ENCODE measurements around the gene FOXN3. TPM values are rescaled to one million over a fixed set of nuclear protein-coding genes. Genes with fewer than 3 reads are reported as not detected.
A peak's percentile ranks its signal among the peaks of the same experiment; 100 is the strongest.
"Not testable (repeated sequence)": the region's sequence is repeated elsewhere in the genome, so short reads cannot be mapped to it uniquely, and the experiment has no call there.

Gene FOXN3
- polyA plus RNA-seq, 1 of the 3 experiments (the other 2 are of a cell fraction), result 9.8 TPM

GRCh38 chr14:89294872-89295271 lies 122.2 kb downstream of the FOXN3 start:
- peaks cover 0 to 15% of the 10 kb centered on the region in 2 experiments; a peak in 1 of 4 replicates for H3K4me1 ChIP-seq (ENCODE audit: control insufficient read depth in 1 of 2, insufficient read depth in 2 of 2, low read depth in 1 of 2, low read length in 1 of 2)
- H3K9me3 ChIP-seq, result no peaks in the 10 kb centered on the region
- no peak overlapping the region for H3K4me3 ChIP-seq (ENCODE audit: low read depth in 2 of 2, low read length in 1 of 2)
- no peak overlapping the region for H2AFZ ChIP-seq (ENCODE audit: low read depth)
- no peaks in the 10 kb centered on the region for H3F3A ChIP-seq (replicated peaks; ENCODE audit: insufficient read depth)
- no peaks in the 10 kb centered on the region for H3K9me2 ChIP-seq
- peaks cover 0 to 3% of the 10 kb centered on the region in 2 experiments for H3K36me3 ChIP-seq (replicated peaks in 1 of 2; ENCODE audit: control insufficient read depth in 1 of 2, insufficient read depth in 2 of 2, low read length in 1 of 2)
- ChIA-PET POLR2A (no interaction called here), CTCF (no interaction called here)
- 85% methylated on average over 6 of the region's 6 CpGs for WGBS (ENCODE audit: low lambda C conversion rate)
- no peak overlapping the region for H3K9ac ChIP-seq
- TF ChIP-seq RCOR1 (IDR thresholded peaks at IDR 0.05; ENCODE audit: low read length) (no peak), USF1 (IDR thresholded peaks at IDR 0.05; ENCODE audit: borderline replicate concordance, low read depth) (no peak), SIN3A (IDR thresholded peaks at IDR 0.05; ENCODE audit: borderline replicate concordance, low read depth, low read length) (no peak), ZBTB33 (IDR thresholded peaks at IDR 0.05; ENCODE audit: borderline replicate concordance, low read depth) (no peak), SMC3 (IDR thresholded peaks at IDR 0.05; ENCODE audit: low read depth, low read length) (no peak)
- H3K4me2 ChIP-seq, result no peak overlapping the region
- no peak overlapping the region for H3K27ac ChIP-seq (ENCODE audit: low read depth in 2 of 2, low read length in 1 of 2)
- H3K27me3 ChIP-seq (ENCODE audit: insufficient read depth), result no peaks in the 10 kb centered on the region
- H3K79me2 ChIP-seq (ENCODE audit: insufficient read depth), result no peaks in the 10 kb centered on the region
- no peak for DNase-seq
- H4K20me1 ChIP-seq (ENCODE audit: insufficient read depth), result no peaks in the 10 kb centered on the region

- H3K79me2 ChIP-seq (ENCODE audit: insufficient read depth); H3K36me3 ChIP-seq (replicated peaks in 1 of 2; ENCODE audit: control insufficient read depth in 1 of 2, insufficient read depth in 2 of 2, low read length in 1 of 2); POLR2A ChIA-PET; H3K9me3 ChIP-seq; H3K27ac ChIP-seq (ENCODE audit: low read depth in 2 of 2, low read length in 1 of 2); H3F3A ChIP-seq (replicated peaks; ENCODE audit: insufficient read depth); H3K4me3 ChIP-seq (ENCODE audit: low read depth in 2 of 2, low read length in 1 of 2); DNase-seq; H4K20me1 ChIP-seq (ENCODE audit: insufficient read depth); H3K4me2 ChIP-seq; H3K9me2 ChIP-seq; H3K27me3 ChIP-seq (ENCODE audit: insufficient read depth); H3K9ac ChIP-seq; CTCF ChIA-PET; H2AFZ ChIP-seq (ENCODE audit: low read depth): not testable (repeated sequence)
- peak; percentile 16; the same call in 1 of the 2 replicates for TF ChIP-seq RAD21 (IDR thresholded peaks at IDR 0.05; ENCODE audit: low read length)
- H3K4me1 ChIP-seq (ENCODE audit: control insufficient read depth in 1 of 2, insufficient read depth in 2 of 2, low read depth in 1 of 2, low read length in 1 of 2), result peaks cover 0 to 15% of the 10 kb centered on the region in 2 experiments; a peak in 1 of 4 replicates
- 96% methylated on average over 4 of the region's 4 CpGs for WGBS (ENCODE audit: low lambda C conversion rate)
Measured at GRCh38 chr14:89294469-89294868, 122.6 kb downstream of the FOXN3 start.

DNA sequence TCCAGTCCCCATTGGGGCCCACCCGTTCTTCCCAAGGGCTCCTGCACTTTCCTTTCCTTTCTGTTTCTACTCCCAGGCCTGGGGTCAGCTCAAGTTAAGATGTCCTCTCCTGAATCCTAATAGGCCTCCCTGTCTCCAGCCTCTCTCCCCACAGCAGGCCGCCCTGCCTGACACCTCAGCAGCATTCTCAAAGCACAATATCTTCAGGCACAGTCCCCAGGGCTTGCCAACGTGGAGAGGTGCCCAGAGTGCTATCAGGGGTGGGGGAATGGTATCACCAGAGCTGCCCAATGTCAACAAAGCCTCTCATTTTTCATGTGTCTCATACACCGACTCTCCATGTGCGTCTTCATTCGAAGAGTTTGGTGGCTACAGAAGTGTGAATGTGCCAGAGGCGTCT lies 123.0 kb downstream of the FOXN3 start:
- Histone ChIP-seq H3K36me3 (replicated peaks in 1 of 2; ENCODE audit: control insufficient read depth in 1 of 2, insufficient read depth in 2 of 2, low read length in 1 of 2) (peaks cover 0 to 5% of the 10 kb centered on the region in 2 experiments), H3K27ac (ENCODE audit: low read depth in 2 of 2, low read length in 1 of 2) (no peak overlapping the region; a peak in 1 of 4 replicates), H3F3A (replicated peaks; ENCODE audit: insufficient read depth) (no peaks in the 10 kb centered on the region), H3K9me3 (no peaks in the 10 kb centered on the region), H3K27me3 (ENCODE audit: insufficient read depth) (no peaks in the 10 kb centered on the region), H3K9me2 (no peaks in the 10 kb centered on the region), H2AFZ (ENCODE audit: low read depth) (no peak overlapping the region), H3K79me2 (ENCODE audit: insufficient read depth) (no peaks in the 10 kb centered on the region), H3K9ac (no peak overlapping the region), H4K20me1 (ENCODE audit: insufficient read depth) (no peaks in the 10 kb centered on the region), H3K4me2 (no peak overlapping the region), H3K4me3 (ENCODE audit: low read depth in 2 of 2, low read length in 1 of 2) (no peak overlapping the region), H3K4me1 (ENCODE audit: control insufficient read depth in 1 of 2, insufficient read depth in 2 of 2, low read depth in 1 of 2, low read length in 1 of 2) (peaks cover 0 to 15% of the 10 kb centered on the region in 2 experiments; a peak in 1 of 4 replicates)
- no peak for DNase-seq
- CTCF ChIA-PET, result no interaction called here
- POLR2A ChIA-PET, result no interaction called here
- 85% methylated on average over 7 of the region's 7 CpGs for WGBS (ENCODE audit: low lambda C conversion rate)
- no peak for TF ChIP-seq YY1 (IDR thresholded peaks at IDR 0.05; ENCODE audit: low read depth)
- no peak for TF ChIP-seq FOSL2 (IDR thresholded peaks at IDR 0.05; ENCODE audit: borderline replicate concordance, low read depth)
- TF ChIP-seq CHD2 (IDR thresholded peaks at IDR 0.05; ENCODE audit: low read length, partially characterized antibody), result no peak
- no peak for TF ChIP-seq GATA2 (CRISPR knock-in tag; IDR thresholded peaks at IDR 0.05)
- no peak for TF ChIP-seq USF2 (IDR thresholded peaks at IDR 0.05; ENCODE audit: borderline replicate concordance, low read depth, low read length)
- no peak for TF ChIP-seq JUND (IDR thresholded peaks at IDR 0.05)
- no peak for TF ChIP-seq NRF1 (IDR thresholded peaks at IDR 0.05; ENCODE audit: low read depth, low read length)
- no peak for TF ChIP-seq MXI1 (IDR thresholded peaks at IDR 0.05; ENCODE audit: low read depth, low read length)
- no peak for TF ChIP-seq ZBTB33 (IDR thresholded peaks at IDR 0.05; ENCODE audit: borderline replicate concordance, low read depth)
- no peak for TF ChIP-seq FOXM1 (IDR thresholded peaks at IDR 0.05; ENCODE audit: low read depth)

All from SK-N-SH (cell line).